GM19023 (cell line): ENCODE results near the gene CERS6.

ENCODE experiments used
- ATAC-seq: cut with Tn5 transposase; IDR thresholded peaks from one replicate; pipeline ENCODE4 v1.9.1; 2021; ENCODE audit warnings: mild to moderate bottlenecking, moderate library complexity; ENCODE audit not compliant: unreplicated experiment

The CERS6 gene

DNA sequence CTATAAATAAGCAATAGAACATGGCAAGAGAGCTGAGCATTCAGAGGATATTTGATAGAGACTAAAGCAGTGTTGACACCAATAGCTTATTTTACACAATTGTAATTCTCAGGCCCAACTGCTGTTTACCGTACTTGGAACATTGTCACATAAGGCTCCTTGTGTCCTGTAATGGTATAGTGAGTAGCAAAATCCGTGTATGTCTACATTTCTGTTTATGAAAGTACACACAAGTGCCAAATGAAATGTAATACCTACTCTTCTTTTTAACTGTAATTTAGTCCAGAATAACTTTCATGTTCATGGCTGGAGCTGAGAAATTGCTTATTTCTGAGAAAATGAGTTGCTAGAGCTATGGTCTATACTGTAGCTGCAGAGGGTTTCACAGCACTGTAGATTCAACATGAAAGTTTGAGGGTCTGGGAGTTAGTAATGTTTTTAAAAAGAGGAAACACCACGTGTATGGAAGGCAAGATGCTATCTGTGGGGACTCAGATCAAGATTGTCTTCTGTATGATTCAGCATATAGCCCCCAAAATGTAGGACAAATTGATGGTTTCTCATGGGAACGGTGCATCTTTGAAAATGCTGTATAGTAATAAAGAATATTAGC is 236.2 kb downstream of the CERS6 start:
- ATAC-seq, result no peak

DNA sequence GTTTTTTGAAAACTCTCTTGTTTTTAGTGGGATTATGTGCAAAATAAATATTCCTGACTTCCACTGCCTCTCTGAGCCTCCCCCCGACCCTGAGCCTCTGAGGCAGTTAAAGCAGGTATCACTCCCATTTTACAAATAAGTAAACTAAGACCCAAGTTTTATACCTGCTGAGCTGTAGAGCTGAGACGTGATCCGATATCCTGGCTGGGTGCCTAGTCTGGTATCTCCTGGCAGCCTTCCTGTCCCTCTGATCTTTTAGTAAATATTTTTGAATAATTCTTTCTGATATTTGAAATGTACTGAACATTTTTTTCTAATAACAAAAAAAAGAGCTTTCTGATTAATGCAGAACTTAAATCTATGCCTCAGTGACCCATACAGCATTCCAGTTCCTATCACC is 238.1 kb downstream of the CERS6 start:
- ATAC-seq, result no peak

DNA sequence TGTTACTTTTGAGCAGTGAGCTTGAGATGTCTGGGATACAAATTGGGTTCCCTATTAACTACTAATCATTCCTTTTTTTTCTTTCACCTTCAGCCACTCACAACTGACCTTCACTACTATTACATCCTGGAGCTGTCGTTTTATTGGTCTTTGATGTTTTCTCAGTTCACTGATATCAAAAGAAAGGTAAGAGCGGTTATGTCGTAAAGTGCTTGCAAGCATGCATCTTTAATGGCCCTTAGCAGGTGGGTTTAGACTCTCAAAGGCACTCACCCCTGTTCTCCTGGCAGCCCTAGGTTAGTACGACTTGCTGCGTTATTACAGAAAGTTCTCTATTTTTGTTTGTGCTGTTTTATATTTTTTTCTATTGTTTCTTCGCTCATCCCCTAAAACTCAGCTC is 238.8 kb downstream of the CERS6 start:
- ATAC-seq, result no peak

DNA sequence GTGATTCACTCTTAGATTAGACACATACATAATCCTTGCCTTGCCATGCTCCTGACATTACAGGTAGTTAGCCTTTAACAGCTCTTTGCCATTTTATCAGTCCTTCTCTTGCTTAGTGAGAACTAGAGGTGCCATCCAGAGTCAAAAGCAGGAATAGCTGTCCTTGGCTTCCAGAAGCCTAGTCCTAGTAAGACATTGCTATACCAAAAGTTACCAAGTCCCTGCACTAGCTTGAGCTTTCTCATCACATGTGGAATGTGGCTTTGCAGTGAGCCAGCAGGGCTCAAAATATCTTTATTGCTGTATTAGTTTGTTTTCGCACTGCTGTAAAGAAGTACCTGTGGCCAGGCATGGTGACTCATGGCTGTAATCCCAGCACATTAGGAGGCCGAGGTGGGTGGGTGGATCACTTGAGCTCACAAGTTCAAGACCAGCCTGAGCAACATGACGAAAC is 241.6 kb downstream of the CERS6 start:
- ATAC-seq, result no peak

DNA sequence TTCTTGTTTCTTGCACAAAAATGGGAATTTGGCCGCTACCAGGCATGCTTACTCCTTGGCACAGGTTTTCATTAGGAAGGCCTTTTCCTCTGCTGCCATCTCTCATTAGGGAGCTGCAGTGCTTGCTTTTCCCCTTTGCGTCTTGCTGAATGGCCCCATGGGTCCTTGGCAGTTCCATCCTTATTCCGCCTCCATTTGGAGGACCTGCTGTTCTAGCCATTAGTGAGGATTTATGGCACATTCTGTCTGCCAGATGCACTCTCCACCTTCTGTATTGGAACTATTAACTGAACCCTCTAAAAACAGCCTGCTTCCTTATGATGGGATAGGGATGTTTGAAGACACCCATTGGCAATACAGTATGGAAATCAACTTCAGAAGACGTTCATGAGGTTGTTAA is 242.9 kb downstream of the CERS6 start:
- ATAC-seq, result no peak

DNA sequence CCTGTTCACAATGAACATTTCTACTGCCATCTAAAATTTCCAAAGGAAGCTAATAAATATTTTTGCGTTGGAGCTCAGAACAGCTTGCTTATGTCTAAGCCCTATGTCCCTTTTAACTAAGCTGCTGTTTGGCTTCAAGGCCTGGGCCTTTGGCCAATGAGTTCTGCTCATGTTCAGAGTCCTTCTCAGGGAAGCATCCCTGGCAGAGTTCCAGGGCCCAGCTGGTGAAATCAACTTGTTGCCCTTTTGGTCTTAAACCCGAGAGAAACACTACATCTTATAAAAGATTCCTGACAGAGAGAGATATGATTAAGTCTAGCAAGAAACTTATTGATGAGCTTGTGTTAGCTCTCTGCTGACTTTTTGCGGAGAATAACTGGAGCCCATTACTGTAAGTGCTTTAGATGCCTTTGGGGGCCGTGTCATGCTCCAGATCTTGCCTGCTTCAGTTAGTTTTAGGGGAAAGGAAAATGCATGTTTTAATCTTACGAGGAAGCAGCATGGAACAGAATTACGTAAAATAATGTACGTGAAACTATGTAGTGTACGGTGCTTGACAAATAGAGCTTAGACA is 243.9 kb downstream of the CERS6 start:
- ATAC-seq, result no peak

DNA sequence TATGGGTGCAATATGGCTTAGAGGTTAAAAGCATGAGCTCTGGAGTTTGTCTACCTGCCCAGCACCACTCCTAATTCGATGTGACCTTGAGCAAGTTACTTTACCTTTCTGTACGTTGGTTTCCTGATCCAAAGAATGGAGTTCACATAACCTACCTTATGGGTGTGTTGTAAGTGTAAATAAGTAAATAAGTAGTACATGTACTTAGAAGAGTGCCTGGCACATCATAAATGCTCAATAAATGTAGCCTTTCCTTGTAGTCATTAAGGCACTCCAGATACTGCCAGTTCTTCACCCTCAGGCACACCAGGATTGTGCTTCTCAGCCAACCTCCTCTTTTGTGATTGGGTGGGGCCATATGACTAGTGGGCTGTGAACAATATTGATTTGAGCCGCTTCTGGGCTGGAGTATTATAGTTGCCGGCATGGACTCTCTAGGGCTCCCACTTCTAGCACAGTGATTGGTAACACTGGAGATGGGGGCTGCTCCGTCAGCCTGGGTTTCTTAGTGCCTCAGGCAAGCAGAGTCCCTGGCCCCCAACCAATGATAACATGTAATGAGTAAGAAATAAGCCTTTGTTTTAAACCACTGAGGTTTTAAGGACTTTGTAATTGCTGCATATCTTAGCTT is 244.7 kb downstream of the CERS6 start:
- ATAC-seq, result no peak

DNA sequence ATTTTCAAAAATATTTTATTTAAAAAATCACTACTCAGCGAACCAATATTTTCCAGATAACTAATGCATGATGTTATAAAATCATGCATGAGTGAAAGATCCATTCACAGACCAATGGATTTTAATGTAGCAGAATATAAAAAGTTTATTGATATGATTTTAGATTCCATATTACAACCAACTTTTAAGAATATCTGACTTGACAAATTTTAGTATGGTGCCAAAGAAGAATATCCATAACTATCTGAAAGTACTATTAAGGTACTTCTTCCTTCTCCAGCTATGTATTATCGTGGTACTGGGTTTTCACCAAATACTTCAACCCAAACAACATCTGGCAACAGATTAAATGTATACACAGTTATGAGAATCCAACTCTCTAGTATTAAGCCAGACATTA is 246.5 kb downstream of the CERS6 start:
- ATAC-seq, result no peak

DNA sequence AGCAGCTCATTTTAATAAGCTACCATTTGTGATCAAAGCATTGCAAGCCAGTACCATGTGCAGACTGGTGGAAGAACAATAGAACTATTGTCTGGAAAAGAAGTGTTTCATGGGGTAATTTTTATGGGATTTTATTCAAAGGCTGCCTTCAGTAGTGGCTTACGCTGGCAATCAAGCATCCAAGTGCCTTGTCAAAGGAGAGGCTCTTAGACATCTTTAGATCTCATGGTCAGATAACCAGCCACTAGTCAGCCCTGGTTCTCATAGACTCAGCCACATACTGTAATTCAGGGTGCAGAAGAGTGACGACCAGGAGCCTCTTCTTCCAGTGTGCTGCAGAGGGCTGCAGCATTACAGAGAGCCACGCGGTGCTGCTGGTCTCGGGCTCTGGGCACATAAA is 247.9 kb downstream of the CERS6 start:
- no peak for ATAC-seq

DNA sequence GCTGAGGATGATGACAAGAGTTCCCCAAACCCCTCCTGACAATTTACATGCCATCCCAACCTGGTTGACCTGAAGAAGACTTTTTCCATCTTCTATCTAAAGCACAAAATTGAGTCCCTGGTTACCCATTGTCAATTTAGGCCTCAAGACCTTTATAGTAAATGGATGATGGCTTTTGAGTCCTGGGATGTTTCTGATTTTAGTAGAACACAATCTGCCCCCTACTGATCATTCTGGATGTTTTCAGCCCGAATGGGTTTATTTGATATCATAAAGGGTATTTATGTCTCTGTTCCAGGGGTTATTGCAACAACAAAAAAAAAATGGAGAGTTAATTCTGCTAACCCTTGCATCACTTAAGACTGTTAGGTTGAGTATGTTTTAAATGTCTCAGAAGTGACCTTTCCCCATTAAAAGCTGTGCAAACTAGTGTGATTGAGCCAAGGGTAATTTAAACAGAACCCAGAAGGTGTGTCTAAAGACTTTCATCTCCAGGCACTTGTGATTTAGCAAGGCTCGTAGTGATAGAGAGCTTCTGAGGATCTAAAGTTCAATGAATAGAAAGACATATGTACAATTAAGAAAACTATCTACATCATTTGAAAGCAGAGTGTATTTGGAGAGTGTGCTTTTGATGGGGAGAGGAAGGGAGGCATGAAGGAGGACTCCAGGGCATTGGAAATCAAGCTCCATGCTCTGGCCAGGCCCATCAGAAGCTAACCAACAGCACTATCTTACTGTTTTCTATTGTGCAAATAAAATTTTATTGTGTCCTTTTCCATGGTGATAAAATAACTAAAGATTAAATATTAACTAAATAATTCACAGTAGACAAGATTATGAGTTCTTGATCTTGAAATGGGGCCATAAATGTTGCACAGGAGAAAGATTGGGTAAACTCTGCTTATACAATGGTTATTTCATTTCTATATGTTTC is 249.7 kb downstream of the CERS6 start:
- ATAC-seq, result no peak

DNA sequence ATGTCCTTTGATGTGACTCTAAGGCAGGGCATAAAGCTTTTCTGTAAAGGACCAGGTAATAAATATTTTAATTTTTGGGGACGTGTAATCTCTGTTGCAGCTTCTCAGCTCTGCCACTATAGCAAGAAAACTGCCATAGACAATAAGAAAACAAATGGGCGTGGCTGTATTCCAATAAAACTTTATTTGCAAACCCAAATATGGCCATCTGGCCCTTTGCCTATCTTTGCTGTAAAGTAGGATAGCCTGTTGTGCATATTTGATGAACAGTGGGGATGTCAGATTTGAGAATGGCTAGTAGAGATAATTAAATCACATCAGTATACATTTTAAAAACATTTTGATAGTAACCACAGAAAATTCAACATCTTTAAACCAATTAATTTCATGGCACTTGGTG is 250.7 kb downstream of the CERS6 start:
- ATAC-seq, result no peak

DNA sequence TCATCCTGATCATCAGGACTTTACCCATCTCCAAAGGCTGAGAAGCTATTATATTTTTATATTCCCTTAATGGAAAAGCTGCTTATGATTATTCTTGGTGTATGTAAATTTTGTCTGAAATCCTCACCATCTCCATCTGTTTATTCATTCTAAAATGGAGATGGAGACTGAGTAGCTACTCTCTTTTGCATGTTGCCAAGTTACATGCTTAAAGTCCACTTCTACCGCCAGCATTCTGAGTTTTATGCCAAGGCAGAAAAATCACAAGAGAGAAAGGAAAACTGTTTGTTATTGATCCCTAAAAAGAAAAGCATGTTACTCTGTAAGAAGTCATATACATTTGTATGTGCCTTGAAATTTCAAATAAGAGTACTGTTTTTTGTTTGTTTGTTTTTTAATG is 252.0 kb downstream of the CERS6 start:
- no peak for ATAC-seq

DNA sequence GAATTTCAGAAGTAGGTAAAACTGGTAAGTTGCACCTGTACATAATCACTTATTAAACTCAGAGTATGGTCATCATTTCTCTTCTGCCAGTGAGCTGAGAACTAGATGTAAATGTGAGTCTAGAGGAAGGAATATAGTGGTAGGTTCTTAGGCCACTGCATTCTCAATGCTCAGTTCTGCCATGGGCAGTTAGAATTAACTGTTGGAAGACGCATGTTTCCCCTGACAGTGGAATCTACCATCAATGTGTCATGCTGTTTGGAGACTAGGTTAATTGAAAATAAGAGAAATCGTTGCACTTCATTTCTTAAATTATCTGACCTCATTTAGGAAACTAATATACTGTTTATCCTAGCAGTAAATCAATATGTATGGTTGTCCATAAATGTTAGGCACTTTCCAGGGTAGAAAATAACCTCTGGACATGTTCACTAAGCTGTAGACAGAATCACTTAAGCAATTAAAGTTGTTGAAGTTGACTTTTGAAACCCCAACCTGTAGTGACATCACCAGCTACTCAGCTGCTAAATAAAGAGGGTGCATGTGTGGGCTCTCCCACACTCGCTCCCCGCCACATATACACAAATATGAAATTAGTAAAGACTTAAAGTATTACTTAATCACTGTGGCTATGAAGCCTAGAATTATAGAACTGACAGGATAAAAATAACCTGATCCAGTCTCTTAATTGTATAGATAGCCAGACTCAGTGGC is 254.8 kb downstream of the CERS6 start:
- no peak for ATAC-seq

DNA sequence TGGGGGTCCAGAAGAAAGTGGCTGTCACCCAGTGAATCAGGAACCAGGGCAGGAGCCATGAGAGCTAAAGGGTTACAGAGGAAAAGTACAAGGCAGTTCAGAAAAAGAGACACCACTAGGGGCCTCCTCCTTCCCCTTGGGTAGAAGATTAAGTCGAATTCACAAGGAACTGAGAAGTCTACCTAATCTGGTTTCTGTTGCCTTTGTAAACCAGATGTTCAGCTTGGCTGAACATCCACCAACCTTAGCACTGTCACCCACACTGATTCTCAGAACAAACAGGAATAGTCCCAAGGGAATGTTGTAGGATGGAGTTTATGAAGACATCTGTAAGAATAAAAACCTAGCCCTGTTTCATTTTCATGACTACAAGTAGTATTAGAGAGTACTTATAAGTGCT is 256.0 kb downstream of the CERS6 start:
- peak; percentile 99 for ATAC-seq

DNA sequence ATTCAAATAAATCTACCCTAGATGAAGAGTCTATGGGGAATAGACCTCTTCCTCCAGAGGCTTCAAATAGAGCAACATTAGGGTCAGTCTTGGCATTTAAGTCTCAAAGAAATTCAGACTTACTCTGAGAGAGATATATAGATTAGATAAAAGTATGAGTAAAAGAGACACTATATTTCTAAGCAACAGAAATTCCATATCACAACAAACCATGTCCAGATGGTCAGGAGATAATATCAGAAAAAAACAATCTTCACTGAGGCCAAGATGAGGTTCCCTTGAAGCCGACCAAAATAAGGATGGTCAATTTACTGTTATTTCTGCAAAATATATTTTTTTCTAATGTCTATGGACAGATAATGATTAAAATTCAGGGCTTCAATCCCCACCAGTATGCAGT is 257.3 kb downstream of the CERS6 start:
- ATAC-seq, result no peak

DNA sequence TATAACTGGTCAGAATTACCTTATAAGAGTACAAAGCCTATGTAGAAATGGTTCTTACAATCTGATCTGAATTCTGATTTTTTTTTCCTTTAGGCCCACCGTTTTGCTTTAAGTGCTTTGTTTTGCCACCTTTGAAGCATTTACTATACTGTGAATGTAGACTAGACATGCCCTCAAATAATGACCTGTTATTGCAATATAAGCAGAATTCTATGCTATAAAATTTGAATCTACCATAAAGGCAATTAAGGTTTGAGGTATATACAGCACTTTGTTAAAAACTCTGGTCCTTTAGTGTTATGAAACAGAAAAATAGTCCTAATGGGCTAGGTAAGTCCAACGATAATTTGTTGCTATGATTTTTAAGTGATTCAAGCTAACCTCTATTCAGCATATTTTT is 259.8 kb downstream of the CERS6 start:
- ATAC-seq, result no peak

DNA sequence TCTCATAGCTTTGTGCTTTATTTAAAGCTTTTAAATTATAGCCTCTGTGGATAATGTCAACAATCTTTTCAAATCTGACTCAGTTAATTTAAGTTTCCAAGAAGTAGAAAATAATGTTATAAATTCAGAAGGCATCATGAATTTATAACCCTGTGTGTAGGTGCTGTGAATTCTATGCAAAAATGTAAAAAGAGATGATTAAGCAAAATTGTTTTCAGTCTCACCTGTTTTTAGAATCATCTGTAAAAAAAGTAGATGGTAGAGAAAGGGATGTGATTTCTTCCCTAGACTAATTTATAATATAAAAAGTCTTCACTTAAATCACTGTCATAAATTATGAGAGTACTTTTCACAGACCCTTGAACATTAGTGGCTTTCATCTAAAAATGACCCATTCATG is 260.8 kb downstream of the CERS6 start:
- no peak for ATAC-seq

DNA sequence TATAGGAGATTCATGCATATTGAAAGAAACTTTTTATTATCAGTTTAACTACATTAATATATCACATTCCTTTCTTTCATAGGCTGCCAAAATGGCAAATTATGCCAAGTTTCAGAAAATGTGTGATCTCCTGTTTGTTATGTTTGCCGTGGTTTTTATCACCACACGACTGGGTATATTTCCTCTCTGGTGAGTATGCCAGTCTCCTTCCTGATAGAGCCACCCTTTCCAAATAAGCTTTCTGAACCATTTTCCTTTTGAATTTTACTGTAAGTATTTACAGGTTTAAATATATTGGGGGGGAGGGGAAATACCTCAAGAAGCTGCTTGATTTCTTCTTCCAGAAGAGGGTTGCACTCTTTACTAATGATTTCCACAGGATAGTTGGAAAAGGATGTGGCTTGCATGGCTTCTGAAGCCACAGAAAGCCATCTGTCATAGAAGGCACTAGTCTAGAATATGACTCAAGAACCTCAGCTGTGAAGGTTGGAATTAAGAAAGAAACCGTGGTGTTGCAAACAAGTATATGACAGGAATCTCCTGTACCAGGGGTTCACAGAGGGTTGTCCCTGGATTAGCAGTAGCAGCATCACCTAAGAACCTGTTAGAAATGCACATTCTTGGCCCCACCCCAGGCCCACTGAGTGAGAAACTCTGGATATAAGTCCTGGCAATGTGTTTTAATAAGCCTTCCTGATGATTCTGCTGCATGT is 261.9 kb downstream of the CERS6 start:
- ATAC-seq, result no peak

DNA sequence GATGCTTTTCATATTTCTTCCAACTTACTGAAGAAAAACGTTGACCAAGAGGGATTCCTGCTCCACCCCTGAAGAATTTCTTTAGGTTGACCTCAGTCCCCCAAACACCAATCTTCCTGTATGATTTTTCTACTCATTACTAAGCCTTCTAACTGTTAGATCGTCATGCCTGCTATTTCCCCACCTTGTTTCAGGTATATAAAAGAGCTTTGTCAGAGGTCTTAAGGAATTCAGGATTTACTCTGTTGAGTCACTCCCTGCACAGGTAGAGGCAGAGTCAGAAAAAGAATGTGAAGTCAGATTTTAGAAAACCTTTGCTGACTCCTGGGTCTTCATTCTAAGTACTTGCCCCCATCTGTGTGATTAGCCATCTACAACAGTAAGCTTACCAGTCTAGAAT is 262.6 kb downstream of the CERS6 start:
- ATAC-seq, result no peak

DNA sequence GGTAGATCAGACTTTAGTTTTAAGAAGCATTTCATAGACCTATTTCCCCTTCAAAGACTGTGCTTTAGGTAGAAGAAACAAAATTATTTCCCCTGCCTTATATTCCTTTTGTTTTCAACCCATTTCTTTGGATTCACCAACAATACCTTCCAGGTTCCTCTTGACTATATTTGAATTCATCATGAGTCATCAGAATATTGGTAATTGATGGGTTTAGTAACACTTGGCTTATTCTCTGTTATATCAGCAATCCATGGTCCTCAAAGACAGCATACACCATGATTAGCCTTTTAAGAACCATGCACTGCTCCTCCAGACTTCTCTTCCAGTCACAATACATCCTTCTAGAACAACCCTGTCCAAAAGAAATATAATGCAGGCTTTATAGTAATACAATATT is 263.4 kb downstream of the CERS6 start:
- ATAC-seq, result no peak
